Measurements from ENCODE around the gene DHRSX.

DHRSX gene

GRCh38 chrX:2185341-2186082 lies 315.3 kb downstream of the DHRSX start:
- DNase-seq = no peak

GRCh38 chrX:2184089-2184488 lies 316.7 kb downstream of the DHRSX start:
- DNase-seq = no peak

- no peak for DNase-seq
Observed at GRCh38 chrX:2183193-2183725, 317.5 kb downstream of the DHRSX start.

- DNase-seq = no peak
Observed at GRCh38 chrX:2177541-2177940, 323.2 kb downstream of the DHRSX start.

- DNase-seq = no peak
Observed at GRCh38 chrX:2176733-2177132, 324.0 kb downstream of the DHRSX start.

GRCh38 chrX:2176274-2176673 lies 324.5 kb downstream of the DHRSX start:
- no peak for DNase-seq

GRCh38 chrX:2172359-2172758 lies 328.4 kb downstream of the DHRSX start:
- no peak for DNase-seq

All from NCI-H446 treated with DMSO at 0.1 percent for 48 hours (cell line).